Progenitor cell of endocrine pancreas (in vitro differentiated cells): ENCODE data around the gene IBSP. TPM values are rescaled to one million over a fixed set of nuclear protein-coding genes. Genes with fewer than 3 reads are reported as not detected.

ENCODE experiments used
- DNase-seq: peaks from one replicate; pipeline ENCODE4 v3.0.0; 2021; ENCODE audit warnings: low spot score; ENCODE audit not compliant: unreplicated experiment
- H3K27ac Mint-ChIP-seq: 2 replicates; pipeline ENCODE4 v1.8.0; 2021; ENCODE audit warnings: mild to moderate bottlenecking, moderate library complexity, mixed read lengths
- H3K27me3 Mint-ChIP-seq: 2 replicates; pipeline ENCODE4 v1.8.0; 2021; ENCODE audit warnings: mixed read lengths
- H3K36me3 Mint-ChIP-seq: 2 replicates; pipeline ENCODE4 v1.8.0; 2022; ENCODE audit warnings: mixed read lengths; ENCODE audit not compliant: insufficient read depth
- H3K4me1 Mint-ChIP-seq: 2 replicates; pipeline ENCODE4 v1.8.0; 2021; ENCODE audit warnings: low read depth, mixed read lengths
- H3K4me3 Mint-ChIP-seq: 2 replicates; pipeline ENCODE4 v1.8.0; 2021; ENCODE audit warnings: low read depth, mild to moderate bottlenecking, moderate library complexity, mixed read lengths
- H3K9me3 Mint-ChIP-seq: 2 replicates; pipeline ENCODE4 v1.8.0; 2021; ENCODE audit warnings: low read depth, mixed read lengths
- long read RNA-seq: library from polyadenylated mRNA; unstranded; transcript quantifications from one replicate; pipeline ENCODE4 v2.0.0, GENCODE V29; 2020
- total RNA-seq: library from RNA; stranded (reverse); gene quantifications from 2 replicates; pipeline ENCODE4 v1.2.1, GENCODE V29; 2021
- TF ChIP-seq, protein P1 (sequence below): fragments of 200-600 bp; sonication (generic); IDR thresholded peaks from one replicate; pipeline ENCODE4 v1.5.0; 2021; ENCODE audit warnings: antibody characterized with exemption, mild to moderate bottlenecking; ENCODE audit not compliant: unreplicated experiment

The IBSP gene
- not detected in 2 replicates for total RNA-seq
- long read RNA-seq = 0 reads

- Mint-ChIP-seq H3K27me3 (no peaks in the 10 kb centered on the region), H3K4me3 (no peak within 1 kb of the TSS), H3K9me3 (no peaks in the 10 kb centered on the region), H3K4me1 (peaks cover 5% of the 10 kb centered on the region), H3K36me3 (no peaks in the 10 kb centered on the region), H3K27ac (no peak within 1 kb of the TSS)
- TF ChIP-seq, protein P1, sequence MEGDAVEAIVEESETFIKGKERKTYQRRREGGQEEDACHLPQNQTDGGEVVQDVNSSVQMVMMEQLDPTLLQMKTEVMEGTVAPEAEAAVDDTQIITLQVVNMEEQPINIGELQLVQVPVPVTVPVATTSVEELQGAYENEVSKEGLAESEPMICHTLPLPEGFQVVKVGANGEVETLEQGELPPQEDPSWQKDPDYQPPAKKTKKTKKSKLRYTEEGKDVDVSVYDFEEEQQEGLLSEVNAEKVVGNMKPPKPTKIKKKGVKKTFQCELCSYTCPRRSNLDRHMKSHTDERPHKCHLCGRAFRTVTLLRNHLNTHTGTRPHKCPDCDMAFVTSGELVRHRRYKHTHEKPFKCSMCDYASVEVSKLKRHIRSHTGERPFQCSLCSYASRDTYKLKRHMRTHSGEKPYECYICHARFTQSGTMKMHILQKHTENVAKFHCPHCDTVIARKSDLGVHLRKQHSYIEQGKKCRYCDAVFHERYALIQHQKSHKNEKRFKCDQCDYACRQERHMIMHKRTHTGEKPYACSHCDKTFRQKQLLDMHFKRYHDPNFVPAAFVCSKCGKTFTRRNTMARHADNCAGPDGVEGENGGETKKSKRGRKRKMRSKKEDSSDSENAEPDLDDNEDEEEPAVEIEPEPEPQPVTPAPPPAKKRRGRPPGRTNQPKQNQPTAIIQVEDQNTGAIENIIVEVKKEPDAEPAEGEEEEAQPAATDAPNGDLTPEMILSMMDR = no peak
- DNase-seq = no peak
Measured at GRCh38 chr4:87799301-87800113, at the start of gene IBSP. TSS of gene IBSP (plus strand) at chr4:87799554. CDS start at chr4:87802362, 2,808 bp downstream.

- H3K27me3 Mint-ChIP-seq = no peaks in the 10 kb centered on the region
- H3K27ac Mint-ChIP-seq = no peak overlapping the region
Measured at GRCh38 chr4:87749883-87750282, 49.5 kb upstream of the IBSP start.

GRCh38 chr4:87758270-87758669, 41.1 kb upstream of the IBSP start:
- H3K36me3 Mint-ChIP-seq = no peaks in the 10 kb centered on the region
- H3K27ac Mint-ChIP-seq = no peak overlapping the region
- H3K9me3 Mint-ChIP-seq = no peaks in the 10 kb centered on the region
- DNase-seq = no peak
- no peak overlapping the region for H3K4me3 Mint-ChIP-seq
- TF ChIP-seq, protein P1 = no peak
- H3K27me3 Mint-ChIP-seq = no peaks in the 10 kb centered on the region
- no peaks in the 10 kb centered on the region for H3K4me1 Mint-ChIP-seq

More at GRCh38 chr4:87749883-87750282, 49.5 kb upstream of the IBSP start:
- peaks cover 3% of the 10 kb centered on the region for H3K9me3 Mint-ChIP-seq
- no peak overlapping the region for H3K4me3 Mint-ChIP-seq
- no peaks in the 10 kb centered on the region for H3K36me3 Mint-ChIP-seq
- DNase-seq = no peak
- TF ChIP-seq, protein P1 = no peak
- peaks cover 14% of the 10 kb centered on the region for H3K4me1 Mint-ChIP-seq

DNA sequence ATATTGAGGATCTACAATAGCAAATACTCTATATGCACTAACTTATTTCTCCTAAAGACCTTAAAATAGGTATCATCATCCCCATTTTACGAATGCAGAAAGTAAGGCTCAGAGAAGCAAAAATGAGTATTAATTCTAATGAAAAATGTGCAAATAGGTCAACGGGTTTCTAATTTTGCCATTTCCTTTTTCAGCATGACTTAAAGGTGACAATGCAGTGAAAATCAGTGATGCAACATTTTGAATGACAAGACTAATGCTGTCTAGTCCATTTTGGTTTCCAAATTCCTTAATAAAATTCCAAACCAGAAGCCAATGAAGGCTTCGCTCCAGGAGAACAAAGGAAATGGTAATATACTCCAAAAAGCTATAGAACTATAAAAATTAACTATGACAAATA, 37.0 kb upstream of the IBSP start:
- DNase-seq = no peak
- Mint-ChIP-seq H3K36me3 (no peaks in the 10 kb centered on the region), H3K4me1 (no peaks in the 10 kb centered on the region), H3K9me3 (no peaks in the 10 kb centered on the region), H3K4me3 (no peak overlapping the region), H3K27me3 (no peaks in the 10 kb centered on the region), H3K27ac (no peak overlapping the region)
- TF ChIP-seq, protein P1 = no peak

- no peak overlapping the region for H3K4me3 Mint-ChIP-seq
- H3K36me3 Mint-ChIP-seq = no peaks in the 10 kb centered on the region
- H3K27ac Mint-ChIP-seq = no peak overlapping the region
- no peaks in the 10 kb centered on the region for H3K9me3 Mint-ChIP-seq
- DNase-seq = no peak
- no peaks in the 10 kb centered on the region for H3K27me3 Mint-ChIP-seq
- H3K4me1 Mint-ChIP-seq = no peaks in the 10 kb centered on the region
- TF ChIP-seq, protein P1 = no peak
Measured at GRCh38 chr4:87781569-87781968, 17.8 kb upstream of the IBSP start.
